ENCODE measurements around the gene MUC5AC. TPM values are rescaled to one million over a fixed set of nuclear protein-coding genes. Genes with fewer than 3 reads are reported as not detected.

Gene MUC5AC
- total RNA-seq, 1 experiment from 2014 or later = under 0.01 TPM

GRCh38 chr11:1226226-1226985, 68.7 kb downstream of the MUC5AC start:
- Histone ChIP-seq H3K4me3 (replicated peaks in 1 of 2; ENCODE audit: low read depth in 1 of 2, low read length in 2 of 2) (no peak overlapping the region), H3K9me2 (ENCODE audit: insufficient read depth) (no peaks in the 10 kb centered on the region), H4K20me1 (ENCODE audit: insufficient read depth) (no peaks in the 10 kb centered on the region), H3K9ac (ENCODE audit: low read length) (no peak overlapping the region), H3K36me3 (ENCODE audit: control insufficient read depth in 1 of 2, insufficient read depth in 2 of 2, low read length in 2 of 2) (no peaks in the 10 kb centered on the region), H3K27ac (ENCODE audit: low read depth, low read length) (no peak overlapping the region), H3K79me2 (ENCODE audit: insufficient read depth, low read length) (no peaks in the 10 kb centered on the region), H3K9me3 (ENCODE audit: control insufficient read depth in 1 of 2, insufficient read depth in 1 of 2, low read depth in 1 of 2, low read length in 2 of 2) (no peaks in the 10 kb centered on the region), H2AFZ (ENCODE audit: low read depth, low read length, poor library complexity, severe bottlenecking) (no peak overlapping the region), H3K4me2 (ENCODE audit: low read length) (no peak overlapping the region), H3K4me1 (ENCODE audit: control insufficient read depth in 1 of 2, insufficient read depth in 2 of 2, low read length in 2 of 2) (no peaks in the 10 kb centered on the region), H3K27me3 (ENCODE audit: insufficient read depth, low read length) (no peaks in the 10 kb centered on the region)
- TF ChIP-seq FOSL1 (IDR thresholded peaks at IDR 0.05; ENCODE audit: low read depth) = no peak
- no peak for TF ChIP-seq POLR2A (IDR thresholded peaks at IDR 0.05; ENCODE audit: borderline replicate concordance, extremely low read depth, insufficient read depth, insufficient read length)
- TF ChIP-seq SIN3A (IDR thresholded peaks at IDR 0.05; ENCODE audit: low read depth) = no peak
- no peak for TF ChIP-seq EGR1 (IDR thresholded peaks at IDR 0.05; ENCODE audit: low read depth)
- TF ChIP-seq ZFX (IDR thresholded peaks at IDR 0.05) = no peak
- TF ChIP-seq TCF7L2 (IDR thresholded peaks at IDR 0.05; ENCODE audit: borderline replicate concordance, extremely low read depth, insufficient read depth, insufficient read length) = no peak
- peak; percentile 27; the same call in 1 of the 2 replicates for TF ChIP-seq RAD21 (IDR thresholded peaks at IDR 0.05; ENCODE audit: low read depth)
- no peak for TF ChIP-seq ELF1 (IDR thresholded peaks at IDR 0.05; ENCODE audit: borderline replicate concordance, low read depth)
- no peak for TF ChIP-seq POLR2AphosphoS5 (IDR thresholded peaks at IDR 0.05; ENCODE audit: low read depth, low read length)
- TF ChIP-seq, protein P1, sequence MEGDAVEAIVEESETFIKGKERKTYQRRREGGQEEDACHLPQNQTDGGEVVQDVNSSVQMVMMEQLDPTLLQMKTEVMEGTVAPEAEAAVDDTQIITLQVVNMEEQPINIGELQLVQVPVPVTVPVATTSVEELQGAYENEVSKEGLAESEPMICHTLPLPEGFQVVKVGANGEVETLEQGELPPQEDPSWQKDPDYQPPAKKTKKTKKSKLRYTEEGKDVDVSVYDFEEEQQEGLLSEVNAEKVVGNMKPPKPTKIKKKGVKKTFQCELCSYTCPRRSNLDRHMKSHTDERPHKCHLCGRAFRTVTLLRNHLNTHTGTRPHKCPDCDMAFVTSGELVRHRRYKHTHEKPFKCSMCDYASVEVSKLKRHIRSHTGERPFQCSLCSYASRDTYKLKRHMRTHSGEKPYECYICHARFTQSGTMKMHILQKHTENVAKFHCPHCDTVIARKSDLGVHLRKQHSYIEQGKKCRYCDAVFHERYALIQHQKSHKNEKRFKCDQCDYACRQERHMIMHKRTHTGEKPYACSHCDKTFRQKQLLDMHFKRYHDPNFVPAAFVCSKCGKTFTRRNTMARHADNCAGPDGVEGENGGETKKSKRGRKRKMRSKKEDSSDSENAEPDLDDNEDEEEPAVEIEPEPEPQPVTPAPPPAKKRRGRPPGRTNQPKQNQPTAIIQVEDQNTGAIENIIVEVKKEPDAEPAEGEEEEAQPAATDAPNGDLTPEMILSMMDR (IDR thresholded peaks at IDR 0.05 in 2 of 3, conservative IDR thresholded peaks at IDR 0.05 in 1 of 3; ENCODE audit: borderline replicate concordance in 1 of 3, insufficient read depth in 1 of 3, low read depth in 2 of 3, low read length in 2 of 3) = peak in 1 of 3 experiments; percentile 9; a peak in 1 of 6 replicates
- TF ChIP-seq EZH2 (IDR thresholded peaks at IDR 0.05) = no peak
- ChIA-PET RAD21 (ENCODE audit: low non-redundant PET in 1 of 2, low total read pairs in 2 of 2, uncharacterized antibody in 2 of 2, unreplicated experiment in 2 of 2) (no interaction called here), CTCF (no interaction called here), POLR2A (no interaction called here)
- ATAC-seq = no peak
- intact Hi-C loops (cut with micrococcal nuclease) = no loop called here
- no TSS peak for BruUV-seq (replicated peaks)
- no peak for DNase-seq (ENCODE audit: low read depth, low spot score)
